Neural progenitor cell (in vitro differentiated cells): Measurements from ENCODE around the gene RXRA. TPM values are rescaled to one million over a fixed set of nuclear protein-coding genes. Genes with fewer than 3 reads are reported as not detected.

Experiments used
- DNase-seq: peaks from one replicate; pipeline ENCODE4 v3.0.0-alpha.2; 2016; ENCODE audit warnings: low spot score
- H2AFZ ChIP-seq: fragments of 200-600 bp; sonication (generic); replicated peaks from 2 replicates; pipeline ENCODE4 v1.6.1; 2016; ENCODE audit warnings: antibody characterized with exemption
- H3F3A ChIP-seq: fragments of 200-600 bp; sonication (generic); 2 replicates; pipeline ENCODE4 v1.6.1; 2016; ENCODE audit warnings: antibody characterized with exemption, low read depth
- H3K27ac ChIP-seq: fragments of 200-600 bp; sonication (generic); 2 replicates; pipeline ENCODE4 v1.5.1; 2016; ENCODE audit warnings: mild to moderate bottlenecking
- H3K27me3 ChIP-seq: fragments of 200-600 bp; sonication (generic); 2 replicates; pipeline ENCODE4 v1.6.1; 2016; ENCODE audit warnings: mild to moderate bottlenecking, moderate library complexity
- H3K36me3 ChIP-seq: fragments of 200-600 bp; sonication (generic); 2 replicates; pipeline ENCODE4 v1.5.1; 2016
- H3K4me1 ChIP-seq: fragments of 200-600 bp; sonication (generic); 2 replicates; pipeline ENCODE4 v1.6.1; 2016; ENCODE audit warnings: mixed run types
- H3K4me2 ChIP-seq: fragments of 200-600 bp; sonication (generic); 2 replicates; pipeline ENCODE4 v1.6.1; 2016
- H3K4me3 ChIP-seq: fragments of 200-600 bp; sonication (generic); 2 replicates; pipeline ENCODE4 v1.5.1; 2016
- H3K79me2 ChIP-seq: fragments of 200-600 bp; sonication (generic); 2 replicates; pipeline ENCODE4 v1.6.1; 2016; ENCODE audit warnings: low read depth
- H3K9ac ChIP-seq: fragments of 200-600 bp; sonication (generic); 2 replicates; pipeline ENCODE4 v1.6.1; 2016
- H3K9me3 ChIP-seq: fragments of 200-600 bp; sonication (generic); 2 replicates; pipeline ENCODE4 v1.5.1; 2016; ENCODE audit warnings: low read depth
- H4K20me1 ChIP-seq: fragments of 200-600 bp; sonication (generic); 2 replicates; pipeline ENCODE4 v1.6.1; 2016; ENCODE audit warnings: low read depth
- H3K27ac Mint-ChIP-seq: 3 replicates; pipeline ENCODE4 v1.8.0; 2021; ENCODE audit warnings: mixed read lengths
- H3K27me3 Mint-ChIP-seq: 2 replicates; pipeline ENCODE4 v1.8.0; 2022; ENCODE audit warnings: low read depth, mild to moderate bottlenecking, inconsistent platforms, moderate library complexity, mixed read lengths; ENCODE audit not compliant: insufficient read depth
- H3K36me3 Mint-ChIP-seq: 3 replicates; pipeline ENCODE4 v1.8.0; 2021; ENCODE audit warnings: mixed read lengths
- H3K4me1 Mint-ChIP-seq: 3 replicates; pipeline ENCODE4 v1.8.0; 2021; ENCODE audit warnings: mixed read lengths
- H3K4me3 Mint-ChIP-seq: 3 replicates; pipeline ENCODE4 v1.8.0; 2021; ENCODE audit warnings: mild to moderate bottlenecking, moderate library complexity, mixed read lengths
- H3K9me3 Mint-ChIP-seq: 3 replicates; pipeline ENCODE4 v1.8.0; 2020; ENCODE audit warnings: mixed read lengths
- EZH2 ChIP-seq: fragments of 200-600 bp; sonication (generic); IDR thresholded peaks from 2 replicates; pipeline ENCODE4 v1.6.1; 2017; ENCODE audit warnings: antibody characterized with exemption, mild to moderate bottlenecking, moderate library complexity
- EZH2phosphoT487 ChIP-seq: fragments of 200-600 bp; sonication (generic); IDR thresholded peaks from 2 replicates; pipeline ENCODE4 v1.6.1; 2017; ENCODE audit warnings: antibody characterized with exemption
- total RNA-seq: library from RNA; depleted of rRNA; stranded (reverse); fragments of >200 nt; gene quantifications from 2 replicates; pipeline ENCODE4 v1.2.3, GENCODE V29; 2015; ENCODE audit warnings: low replicate concordance
- TF ChIP-seq, protein P1 (sequence below): fragments of 200-600 bp; sonication (generic); IDR thresholded peaks from 2 replicates; pipeline ENCODE4 v1.5.1; 2017; ENCODE audit warnings: antibody characterized with exemption, mild to moderate bottlenecking

The RXRA gene
- total RNA-seq, 1 donor from 2014 or later: 11.6 TPM

DNA sequence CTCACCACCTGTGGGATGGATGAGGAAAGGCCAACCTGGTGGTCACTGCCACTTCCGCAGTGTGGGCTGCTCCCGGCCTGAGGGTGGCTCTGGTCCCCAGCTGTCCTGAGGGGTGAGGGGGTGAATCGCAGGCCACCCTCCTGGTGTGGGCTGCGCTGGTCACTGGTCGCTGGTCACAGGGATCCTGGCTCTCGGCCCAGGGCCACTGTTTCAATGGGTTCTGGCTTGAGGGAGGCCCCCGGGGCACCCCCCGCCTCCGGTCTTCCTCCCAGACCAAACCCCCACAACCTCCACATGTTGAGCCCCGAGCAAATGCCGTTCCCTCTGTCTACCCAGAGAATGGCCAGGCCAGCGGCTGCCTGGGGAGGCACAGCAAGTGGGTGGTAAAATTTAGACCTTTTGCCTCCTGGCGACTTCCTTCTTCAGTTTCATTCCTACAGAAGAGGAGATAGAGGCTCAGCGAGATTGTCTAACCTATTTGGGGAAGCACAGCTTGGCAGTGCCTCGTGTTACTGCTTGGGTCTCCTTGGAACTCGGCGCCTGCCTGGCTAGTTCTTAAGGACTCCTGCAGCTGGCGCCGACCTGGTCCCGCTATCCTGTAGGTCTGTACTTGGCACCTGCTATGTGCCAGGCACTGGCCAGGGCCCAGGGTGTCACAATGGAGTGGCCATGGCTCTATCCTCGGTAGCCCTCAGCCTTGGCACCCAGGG is 48.2 kb downstream of the RXRA start:
- H3K4me3 Mint-ChIP-seq: no peak overlapping the region
- Histone ChIP-seq H3K36me3 (no peaks in the 10 kb centered on the region), H3K9me3 (no peaks in the 10 kb centered on the region), H3F3A (no peaks in the 10 kb centered on the region), H3K4me2 (no peak overlapping the region), H3K4me3 (no peak overlapping the region), H3K9ac (no peak overlapping the region), H3K79me2 (peaks cover 90% of the 10 kb centered on the region), H3K27ac (no peak overlapping the region), H3K27me3 (no peaks in the 10 kb centered on the region), H3K4me1 (peaks cover 18% of the 10 kb centered on the region), H4K20me1 (peaks cover 100% of the 10 kb centered on the region), H2AFZ (no peak overlapping the region)
- no peak for TF ChIP-seq EZH2
- no peak for TF ChIP-seq EZH2phosphoT487
- TF ChIP-seq, protein P1, sequence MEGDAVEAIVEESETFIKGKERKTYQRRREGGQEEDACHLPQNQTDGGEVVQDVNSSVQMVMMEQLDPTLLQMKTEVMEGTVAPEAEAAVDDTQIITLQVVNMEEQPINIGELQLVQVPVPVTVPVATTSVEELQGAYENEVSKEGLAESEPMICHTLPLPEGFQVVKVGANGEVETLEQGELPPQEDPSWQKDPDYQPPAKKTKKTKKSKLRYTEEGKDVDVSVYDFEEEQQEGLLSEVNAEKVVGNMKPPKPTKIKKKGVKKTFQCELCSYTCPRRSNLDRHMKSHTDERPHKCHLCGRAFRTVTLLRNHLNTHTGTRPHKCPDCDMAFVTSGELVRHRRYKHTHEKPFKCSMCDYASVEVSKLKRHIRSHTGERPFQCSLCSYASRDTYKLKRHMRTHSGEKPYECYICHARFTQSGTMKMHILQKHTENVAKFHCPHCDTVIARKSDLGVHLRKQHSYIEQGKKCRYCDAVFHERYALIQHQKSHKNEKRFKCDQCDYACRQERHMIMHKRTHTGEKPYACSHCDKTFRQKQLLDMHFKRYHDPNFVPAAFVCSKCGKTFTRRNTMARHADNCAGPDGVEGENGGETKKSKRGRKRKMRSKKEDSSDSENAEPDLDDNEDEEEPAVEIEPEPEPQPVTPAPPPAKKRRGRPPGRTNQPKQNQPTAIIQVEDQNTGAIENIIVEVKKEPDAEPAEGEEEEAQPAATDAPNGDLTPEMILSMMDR: no peak
- H3K27ac Mint-ChIP-seq: no peak overlapping the region
- no peaks in the 10 kb centered on the region for H3K9me3 Mint-ChIP-seq
- peaks cover 4% of the 10 kb centered on the region for H3K27me3 Mint-ChIP-seq
- H3K4me1 Mint-ChIP-seq: peaks cover 23% of the 10 kb centered on the region
- DNase-seq: no peak
- no peaks in the 10 kb centered on the region for H3K36me3 Mint-ChIP-seq

DNA sequence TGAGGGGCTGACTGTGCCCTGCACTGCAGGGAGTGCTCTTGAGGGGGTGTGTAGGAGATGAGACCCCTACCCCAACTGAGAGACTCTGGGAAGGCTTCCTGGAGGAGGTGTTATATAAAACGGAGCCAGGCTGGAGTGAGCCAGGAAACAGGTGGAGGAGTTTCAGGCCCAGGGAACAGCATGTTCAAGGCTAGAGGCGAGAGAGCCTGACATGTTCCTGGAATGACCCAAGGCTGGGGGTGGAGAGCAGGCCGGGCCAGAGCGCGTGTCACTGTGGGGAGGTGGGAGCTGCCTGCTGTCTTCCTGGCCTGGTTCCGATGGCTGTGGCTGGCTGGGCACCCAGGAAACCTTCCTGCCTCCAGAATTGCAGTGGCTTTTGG is 48.7 kb downstream of the RXRA start:
- Histone ChIP-seq H3F3A (no peaks in the 10 kb centered on the region), H3K9ac (peak overlapping the region; percentile 40), H3K27me3 (no peaks in the 10 kb centered on the region), H2AFZ (no peak overlapping the region), H4K20me1 (peaks cover 100% of the 10 kb centered on the region), H3K4me2 (no peak overlapping the region), H3K79me2 (peaks cover 90% of the 10 kb centered on the region), H3K36me3 (no peaks in the 10 kb centered on the region), H3K27ac (no peak overlapping the region), H3K4me1 (peaks cover 21% of the 10 kb centered on the region), H3K4me3 (no peak overlapping the region), H3K9me3 (no peaks in the 10 kb centered on the region)
- Mint-ChIP-seq H3K4me1 (peaks cover 23% of the 10 kb centered on the region), H3K9me3 (no peaks in the 10 kb centered on the region), H3K27ac (peak overlapping the region; percentile 46), H3K36me3 (no peaks in the 10 kb centered on the region), H3K4me3 (no peak overlapping the region), H3K27me3 (peaks cover 4% of the 10 kb centered on the region)
- DNase-seq: no peak
- no peak for TF ChIP-seq EZH2
- no peak for TF ChIP-seq EZH2phosphoT487
- TF ChIP-seq, protein P1: no peak

DNA sequence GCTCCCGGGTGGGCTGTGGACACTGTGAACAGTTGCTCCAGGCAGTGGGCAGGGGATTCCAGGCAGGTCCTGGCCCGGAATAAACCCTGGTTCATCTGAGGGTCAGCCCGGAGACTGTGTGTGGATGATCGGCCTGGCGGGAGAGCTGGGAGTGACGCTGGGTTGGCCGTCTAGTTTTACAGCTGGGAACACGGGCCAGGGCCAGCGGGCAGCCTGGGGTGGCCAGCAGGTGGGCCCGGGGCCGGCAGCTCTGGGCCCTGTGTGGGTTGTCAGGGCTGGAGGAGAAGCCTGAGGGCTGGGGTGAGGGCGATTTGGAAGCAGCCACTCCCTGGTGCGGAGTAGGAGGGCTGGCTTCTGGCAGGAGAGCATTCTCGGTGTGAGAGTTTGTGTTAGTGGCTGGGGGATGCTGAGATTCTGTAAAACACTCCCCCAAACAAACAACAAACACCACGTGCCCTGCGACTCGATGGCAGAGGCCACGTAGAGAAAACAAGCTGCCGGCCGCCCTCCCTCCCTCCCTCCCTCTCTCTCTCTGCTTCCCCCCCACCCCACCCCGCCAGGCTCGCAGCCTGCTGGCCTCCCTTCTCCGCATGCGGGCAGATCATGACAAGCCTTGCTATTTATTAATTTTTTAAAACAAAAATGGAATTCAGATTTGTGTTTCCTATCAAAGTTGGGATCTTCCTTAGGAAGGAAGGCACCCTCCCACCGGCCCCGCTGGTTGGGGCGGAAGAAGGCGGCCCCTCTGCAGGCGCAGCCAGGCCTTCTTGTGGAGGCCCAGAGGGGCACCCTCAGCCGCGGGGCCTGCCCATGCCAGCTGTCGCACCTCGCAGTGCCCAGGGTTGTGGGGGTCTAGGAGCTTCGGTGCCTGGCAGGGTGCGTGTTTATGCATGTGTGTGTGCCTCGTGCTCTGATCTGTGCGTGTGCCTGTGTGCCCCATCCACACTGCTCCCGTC is 49.5 kb downstream of the RXRA start:
- Histone ChIP-seq H3K4me3 (no peak overlapping the region), H3K4me2 (no peak overlapping the region), H3K9me3 (no peaks in the 10 kb centered on the region), H3K27ac (no peak overlapping the region), H3K27me3 (no peaks in the 10 kb centered on the region), H3K36me3 (no peaks in the 10 kb centered on the region), H3F3A (no peaks in the 10 kb centered on the region), H3K4me1 (peaks cover 21% of the 10 kb centered on the region), H2AFZ (no peak overlapping the region), H3K9ac (peak overlapping the region; percentile 40), H3K79me2 (peaks cover 96% of the 10 kb centered on the region), H4K20me1 (peaks cover 100% of the 10 kb centered on the region)
- Mint-ChIP-seq H3K4me1 (peaks cover 23% of the 10 kb centered on the region), H3K36me3 (no peaks in the 10 kb centered on the region), H3K27me3 (peaks cover 2% of the 10 kb centered on the region), H3K4me3 (no peak overlapping the region), H3K9me3 (no peaks in the 10 kb centered on the region), H3K27ac (peak overlapping the region; percentile 46)
- DNase-seq: peak; percentile 42
- TF ChIP-seq, protein P1: no peak
- no peak for TF ChIP-seq EZH2
- no peak for TF ChIP-seq EZH2phosphoT487
